CD4-positive, alpha-beta T cell treated with Interferon gamma for 1 hour (primary cell): ENCODE results near the gene ZDHHC20.
A peak's percentile ranks its signal among the peaks of the same experiment; 100 is the strongest.

Experiments used
- DNase-seq: peaks from one replicate; pipeline ENCODE4 v3.0.0-alpha.2; 2020

Gene ZDHHC20, protein sequence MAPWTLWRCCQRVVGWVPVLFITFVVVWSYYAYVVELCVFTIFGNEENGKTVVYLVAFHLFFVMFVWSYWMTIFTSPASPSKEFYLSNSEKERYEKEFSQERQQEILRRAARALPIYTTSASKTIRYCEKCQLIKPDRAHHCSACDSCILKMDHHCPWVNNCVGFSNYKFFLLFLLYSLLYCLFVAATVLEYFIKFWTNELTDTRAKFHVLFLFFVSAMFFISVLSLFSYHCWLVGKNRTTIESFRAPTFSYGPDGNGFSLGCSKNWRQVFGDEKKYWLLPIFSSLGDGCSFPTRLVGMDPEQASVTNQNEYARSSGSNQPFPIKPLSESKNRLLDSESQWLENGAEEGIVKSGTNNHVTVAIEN

DNA sequence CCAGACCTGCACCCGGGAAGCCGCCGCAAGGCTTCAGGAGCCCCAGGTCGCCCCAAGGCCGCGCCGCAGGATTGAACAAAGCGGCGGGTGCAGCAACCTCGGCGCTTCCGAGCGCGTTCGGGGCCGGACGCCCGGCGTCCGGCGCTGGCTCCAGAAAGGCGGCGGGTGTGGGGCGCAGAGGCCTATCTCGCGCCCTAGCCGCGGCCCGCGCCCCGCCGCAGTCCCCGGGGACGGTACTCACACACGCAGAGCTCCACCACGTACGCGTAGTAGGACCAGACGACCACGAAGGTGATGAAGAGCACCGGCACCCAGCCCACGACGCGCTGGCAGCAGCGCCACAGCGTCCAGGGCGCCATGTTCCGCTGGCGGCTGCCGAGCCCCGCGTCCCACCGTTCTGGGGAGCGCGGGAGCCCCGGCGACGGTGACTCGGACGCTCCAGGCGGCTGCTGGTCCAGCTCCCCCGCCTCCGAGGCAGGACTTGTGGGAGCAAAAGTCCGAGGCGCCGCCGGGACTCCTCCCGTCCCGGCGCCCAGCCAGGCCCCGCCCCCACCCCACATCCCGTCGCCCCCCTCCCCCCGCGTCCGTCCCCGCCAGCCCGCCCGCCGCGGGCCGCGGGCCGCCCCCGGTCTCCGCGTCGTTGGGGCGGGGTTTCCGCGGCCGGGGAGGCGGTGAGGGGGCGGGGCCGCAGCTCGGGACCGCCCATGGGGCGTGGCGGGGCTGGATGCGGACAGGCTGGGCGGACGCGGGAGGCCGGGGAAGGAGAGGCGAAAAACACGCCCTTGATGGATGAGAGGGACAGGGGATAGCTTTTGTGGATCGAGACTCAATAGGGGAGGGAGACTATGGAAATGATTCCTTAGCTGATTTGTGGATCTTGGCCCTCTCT lies at the start of gene ZDHHC20:
Gene ZDHHC20, minus strand, starts transcription at position 491 of the 889 bp plus-strand sequence. Its CDS starts 132 bp downstream, at position 359.
- peak; percentile 86 for DNase-seq

DNA sequence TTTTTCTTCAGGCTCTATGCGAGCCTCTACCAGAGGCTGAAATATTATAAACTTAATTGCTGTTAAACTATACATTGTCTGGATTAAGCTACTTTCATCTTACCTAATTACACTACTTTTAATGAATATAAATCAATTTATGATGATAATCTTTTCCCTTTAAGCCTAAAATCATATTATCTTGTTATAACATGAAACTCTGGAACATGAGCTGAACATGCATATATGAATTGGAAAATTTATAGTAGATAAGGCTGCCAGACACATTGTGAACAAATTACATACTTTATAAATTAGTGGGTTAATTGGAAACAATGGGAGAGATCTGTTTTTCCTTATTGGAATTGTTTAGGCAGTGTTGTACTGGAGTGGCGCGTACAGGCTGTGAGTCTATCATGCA lies 45.3 kb upstream of the ZDHHC20 start:
- DNase-seq, result no peak

DNA sequence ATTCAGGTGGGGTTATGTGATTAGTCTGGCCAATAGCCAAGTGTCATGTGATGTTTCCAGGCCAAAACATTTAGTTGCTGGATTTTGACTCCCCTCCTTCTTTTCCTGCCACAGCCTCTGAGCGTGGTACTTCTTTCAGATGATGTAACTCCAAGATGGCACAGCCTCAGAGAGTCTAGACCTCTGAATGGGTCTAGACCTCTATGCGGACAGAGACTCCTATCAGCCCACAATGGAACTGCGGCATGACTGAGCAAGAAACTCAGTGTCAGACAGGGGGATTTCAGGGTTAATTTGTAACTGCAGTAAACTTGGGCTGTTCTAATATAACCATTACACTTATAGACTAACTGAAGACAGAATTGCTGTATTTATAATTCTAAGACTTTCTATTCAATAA lies 42.6 kb upstream of the ZDHHC20 start:
- no peak for DNase-seq

DNA sequence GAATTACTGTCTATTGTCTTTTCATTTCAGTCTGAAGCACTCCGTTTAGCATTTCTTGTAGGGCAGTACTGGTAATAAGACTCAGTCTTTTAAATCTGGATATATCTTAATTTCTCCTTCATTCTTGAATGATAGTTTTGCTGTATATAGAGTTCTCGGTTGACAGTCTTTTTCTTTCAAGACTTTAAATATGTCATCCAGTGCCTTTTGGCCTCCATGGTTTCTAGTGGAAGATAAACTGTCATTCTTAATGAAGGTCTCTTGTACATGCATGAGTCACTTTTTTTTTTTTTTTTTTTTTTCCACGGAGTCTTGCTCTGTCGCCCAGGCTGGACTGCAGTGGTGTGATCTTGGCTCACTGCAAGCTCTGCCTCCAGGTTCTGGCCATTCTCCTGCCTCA lies 27.2 kb upstream of the ZDHHC20 start:
- no peak for DNase-seq

DNA sequence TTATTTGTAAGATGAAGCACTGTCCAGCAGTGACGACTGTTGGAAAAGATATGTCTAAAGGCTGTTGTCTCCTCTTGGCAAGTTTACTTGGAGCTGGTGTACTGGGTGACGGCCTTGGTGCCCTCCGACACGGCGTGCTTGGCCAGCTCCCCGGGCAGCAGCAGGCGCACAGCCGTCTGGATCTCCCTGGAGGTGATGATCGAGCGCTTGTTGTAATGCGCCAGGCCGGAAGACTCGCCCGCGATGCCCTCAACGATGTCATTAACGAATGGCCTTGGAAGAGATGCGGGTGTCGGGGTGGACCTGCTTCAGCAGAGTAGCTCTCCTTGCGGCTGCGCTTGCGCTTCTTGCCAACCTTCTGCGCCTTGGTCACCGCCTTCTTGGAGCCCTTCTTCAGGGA lies 24.6 kb upstream of the ZDHHC20 start:
- DNase-seq, result no peak

DNA sequence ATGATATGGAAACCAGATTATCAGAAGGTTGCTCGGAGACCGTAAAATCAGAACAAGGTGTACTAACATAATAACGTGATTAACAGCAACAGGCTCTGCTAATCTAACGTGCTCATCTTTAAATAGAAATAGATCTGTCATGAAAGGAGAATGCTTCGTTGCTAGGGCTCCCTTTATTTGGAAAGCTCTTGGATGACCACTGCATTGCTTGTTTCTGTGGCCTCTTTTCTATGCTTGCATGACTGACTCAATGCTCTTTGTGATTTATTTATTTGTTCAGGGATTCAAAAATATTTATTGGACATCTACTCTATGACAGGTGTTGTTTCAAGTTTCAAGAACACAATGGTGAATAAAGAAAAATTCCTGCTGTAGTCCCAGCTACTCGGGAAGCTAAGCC lies 22.3 kb upstream of the ZDHHC20 start:
- no peak for DNase-seq

DNA sequence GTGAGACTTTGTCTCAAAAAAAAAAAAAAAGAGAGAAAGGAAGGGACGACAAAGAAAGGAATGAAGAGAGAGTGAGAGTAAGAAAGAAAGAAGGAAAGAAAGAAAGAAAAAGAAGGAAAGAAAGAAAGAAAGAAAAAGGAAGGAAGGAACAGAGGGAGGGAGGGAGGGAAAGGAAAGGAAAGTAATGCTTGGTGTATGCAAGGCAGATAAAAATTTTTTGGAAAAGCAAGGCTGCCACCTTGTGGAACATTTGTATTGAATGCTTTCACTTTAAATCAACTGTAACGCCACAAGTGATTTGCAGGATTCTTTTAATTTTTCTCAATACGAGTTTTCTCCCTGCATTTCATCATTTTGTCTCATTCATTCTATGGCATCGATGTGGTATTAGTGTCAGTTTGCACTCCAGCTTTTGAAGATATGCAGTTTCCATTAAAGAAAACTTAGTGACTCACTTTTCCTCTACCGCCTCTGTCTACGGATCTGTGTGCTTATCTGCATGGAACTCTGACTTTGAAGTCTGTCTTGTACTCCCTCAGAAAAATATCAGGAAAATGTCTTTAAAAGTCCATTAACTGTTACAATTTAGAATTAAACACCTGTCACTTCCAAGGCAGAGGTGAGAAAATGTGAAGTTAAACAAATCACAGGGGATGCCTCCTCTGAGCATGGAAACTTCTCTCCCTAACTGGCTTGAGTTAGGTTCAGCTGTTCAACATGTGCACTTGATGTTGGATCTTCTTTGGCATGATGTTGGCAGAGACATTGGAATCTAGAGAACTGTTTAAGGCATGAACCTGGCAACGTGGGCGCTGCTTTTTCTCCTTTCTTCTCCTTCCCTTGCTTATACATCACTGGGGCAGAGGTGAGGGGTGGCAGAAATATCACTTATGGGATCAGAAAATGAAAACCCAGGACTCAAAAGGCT lies 20.0 kb upstream of the ZDHHC20 start:
- DNase-seq, result no peak

DNA sequence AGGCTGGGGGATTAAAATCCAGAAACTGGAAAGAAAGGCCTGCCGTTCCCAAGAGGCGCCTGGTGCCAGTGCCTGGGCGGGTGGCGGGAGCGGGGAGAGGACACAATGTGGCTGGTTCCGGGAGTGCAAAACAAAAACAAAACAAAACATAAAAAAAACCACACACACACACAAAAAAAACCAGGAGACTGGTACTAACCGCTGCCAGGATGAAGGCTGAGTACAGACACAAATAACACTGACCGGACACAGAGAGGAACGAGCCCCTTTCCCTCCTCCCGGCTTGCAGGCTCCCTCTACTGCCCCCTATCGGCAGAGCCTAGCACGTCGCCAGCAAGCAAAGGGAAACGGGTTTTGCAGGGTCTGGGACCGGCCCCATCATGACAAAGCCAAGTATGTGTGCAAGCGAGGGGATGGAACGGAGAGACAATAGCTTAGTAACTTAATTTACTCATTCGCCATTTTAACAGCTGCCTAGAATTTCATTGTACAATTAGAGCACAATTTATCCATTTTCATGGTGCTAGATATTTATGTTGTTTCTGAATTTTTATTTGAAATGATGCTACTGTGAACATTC lies 17.9 kb upstream of the ZDHHC20 start:
- DNase-seq, result peak; percentile 76

DNA sequence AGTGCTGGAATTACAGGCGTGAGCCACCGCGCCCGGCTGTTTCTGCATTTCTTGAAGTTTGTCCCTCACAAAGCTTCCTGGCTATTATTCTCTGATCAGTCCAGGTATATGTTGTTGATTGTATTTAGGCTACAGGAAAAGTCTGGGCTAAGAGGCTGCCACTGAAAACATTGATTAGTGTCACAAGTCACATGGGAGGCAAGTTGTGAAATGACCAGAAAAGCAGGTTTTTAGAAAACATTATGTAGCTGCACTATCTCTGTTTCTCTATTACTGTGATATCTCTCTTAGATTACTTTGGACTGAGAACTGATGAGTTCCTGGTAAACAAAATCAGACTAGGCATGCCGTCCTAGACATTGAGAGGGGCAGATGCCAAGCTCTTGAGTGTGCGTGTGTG lies 16.0 kb upstream of the ZDHHC20 start:
- no peak for DNase-seq

DNA sequence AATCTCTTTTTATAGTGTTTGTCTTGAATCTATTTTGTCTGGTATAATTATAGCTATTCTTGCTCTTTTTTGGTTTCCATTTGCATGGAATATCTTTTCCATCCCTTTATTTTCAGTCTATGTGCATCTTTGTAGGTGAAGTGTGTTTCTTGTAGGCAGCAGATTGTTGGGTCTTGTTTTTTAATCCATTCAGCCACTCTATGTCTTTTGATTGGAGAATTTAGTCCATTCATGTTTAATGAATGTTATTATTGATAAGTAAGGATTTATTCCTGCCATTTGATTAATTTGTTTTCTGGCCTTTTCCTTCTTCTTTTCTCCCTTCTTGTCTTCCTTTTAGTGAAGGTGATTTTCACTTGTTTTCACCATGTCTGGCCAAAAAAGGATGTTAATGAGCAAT lies 11.7 kb upstream of the ZDHHC20 start:
- DNase-seq, result no peak

DNA sequence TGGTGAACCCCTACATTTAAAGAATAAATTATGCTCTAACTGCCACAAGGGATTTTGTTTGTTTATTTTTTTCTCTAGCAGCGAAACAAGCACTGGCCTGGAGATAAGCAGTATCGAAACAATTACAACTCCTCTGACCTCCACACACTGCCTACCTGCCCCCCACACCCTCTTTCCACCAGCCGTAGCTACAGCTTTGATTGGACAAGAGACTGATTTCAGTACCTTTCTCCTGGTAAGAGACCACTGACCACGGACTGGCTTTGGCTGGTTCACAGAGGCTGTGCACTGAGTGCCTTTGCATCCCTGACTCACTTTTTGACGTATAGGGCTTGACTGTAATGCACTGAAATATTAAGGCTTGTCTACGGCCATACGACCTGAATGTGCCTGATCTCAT lies 7.4 kb upstream of the ZDHHC20 start:
- DNase-seq, result no peak

DNA sequence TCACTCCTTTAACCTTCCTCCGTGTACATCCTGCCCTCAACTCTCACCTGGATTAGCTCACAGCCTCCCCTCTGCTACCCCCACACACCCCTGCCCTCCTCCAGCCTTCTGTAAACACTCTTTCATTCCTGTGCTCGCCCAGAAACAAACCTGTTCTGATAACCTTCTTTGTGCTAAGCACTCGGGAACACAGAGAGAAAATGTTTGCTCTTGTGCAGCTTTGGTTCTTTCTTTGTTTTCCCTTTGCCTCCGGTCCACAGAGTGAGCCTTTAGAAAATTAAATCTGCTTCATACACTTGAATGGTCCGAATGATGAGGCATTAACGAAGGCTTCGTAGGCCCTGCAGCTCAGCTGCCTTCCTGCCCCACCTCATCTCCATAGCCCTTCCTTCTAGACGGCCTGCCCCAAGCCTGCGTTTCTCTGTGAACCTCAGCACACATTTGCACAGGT lies 6.6 kb upstream of the ZDHHC20 start:
- DNase-seq, result no peak

DNA sequence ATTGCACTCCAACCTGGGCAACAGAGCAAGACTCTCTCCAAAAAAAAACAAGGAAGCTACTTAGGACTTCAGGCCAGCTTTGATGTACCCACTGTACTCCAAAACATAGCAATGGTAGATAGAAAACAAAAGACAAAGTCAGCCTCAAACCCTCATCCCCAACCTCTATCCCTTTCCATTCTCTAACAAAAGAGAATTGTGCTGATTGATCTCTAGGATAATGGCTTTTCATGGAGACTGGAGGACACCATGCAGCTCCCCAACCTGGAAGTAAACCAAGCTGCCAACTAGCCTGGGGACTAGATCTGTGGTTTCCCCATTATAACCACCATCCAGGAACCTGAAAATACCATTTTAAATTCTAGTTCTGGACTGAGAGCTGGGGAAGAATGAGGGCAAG lies 4.3 kb upstream of the ZDHHC20 start:
- no peak for DNase-seq

DNA sequence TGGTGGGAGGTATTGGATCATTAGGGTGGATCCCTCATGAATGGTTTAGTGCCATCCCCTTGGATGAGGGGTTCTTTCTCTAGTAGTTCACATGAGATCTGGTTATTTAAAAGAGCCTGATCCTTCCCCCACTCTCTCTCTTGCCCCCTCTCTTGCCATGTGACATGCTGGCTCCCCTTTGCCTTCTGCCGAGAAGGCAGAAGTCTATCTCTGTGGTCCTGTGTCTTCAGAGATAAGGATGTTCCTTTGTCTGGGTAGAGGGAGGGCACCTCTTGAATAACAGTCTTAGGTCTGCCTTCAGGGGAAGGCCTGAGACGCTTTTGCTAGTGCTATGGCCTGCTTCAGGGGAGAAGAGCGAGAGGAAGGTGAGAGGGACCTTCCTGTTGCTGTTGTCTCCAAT lies 2.0 kb upstream of the ZDHHC20 start:
- no peak for DNase-seq

DNA sequence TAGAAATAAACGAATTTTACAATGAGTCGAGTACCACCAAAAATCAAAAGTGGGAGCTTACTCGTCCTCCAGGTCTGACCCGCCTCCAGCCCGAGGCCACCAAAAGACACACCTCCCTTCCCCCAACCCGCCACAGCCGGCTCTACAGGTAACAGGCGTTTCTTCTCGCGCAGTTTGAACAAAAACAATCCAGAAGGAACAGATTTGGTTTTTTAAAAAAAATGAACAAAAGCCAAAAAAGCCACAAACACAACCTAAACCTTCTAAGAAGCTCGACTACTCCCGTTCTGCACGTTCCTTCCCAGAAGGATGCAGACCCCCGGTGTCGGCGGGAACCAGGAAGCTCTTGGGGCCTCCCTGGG lies 671 bp downstream of the ZDHHC20 start:
- peak; percentile 47 for DNase-seq

DNA sequence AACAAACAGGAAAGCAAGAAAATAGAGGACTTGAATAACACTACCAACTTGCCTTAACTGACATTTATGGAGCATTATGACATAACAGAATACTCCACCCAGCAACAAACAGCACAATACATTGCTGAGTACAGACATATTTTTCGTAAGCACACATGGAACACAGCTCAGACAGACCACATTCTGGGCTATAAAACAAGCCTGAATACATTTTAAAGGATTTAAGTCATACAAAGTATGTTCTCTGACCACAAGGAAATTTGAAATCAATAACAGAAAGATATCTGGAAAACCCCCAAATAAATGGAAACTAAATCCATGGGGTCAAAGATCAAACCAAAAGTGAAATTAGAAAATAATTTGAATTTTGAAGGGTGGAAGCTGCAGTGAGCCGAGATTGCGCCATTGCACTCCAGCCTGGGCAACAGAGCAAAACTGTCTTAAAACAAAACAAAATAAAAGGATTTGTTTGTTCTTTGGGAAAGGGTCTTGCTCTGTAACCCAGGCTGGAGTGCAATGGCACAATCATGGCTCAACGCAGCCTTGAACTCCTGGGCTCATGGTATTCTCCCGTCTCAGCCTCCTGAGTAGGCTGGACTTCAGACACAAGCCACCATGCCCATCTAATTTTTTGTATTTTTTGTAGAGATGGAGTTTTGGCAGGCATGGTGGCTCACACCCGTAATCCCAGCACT lies 5.6 kb downstream of the ZDHHC20 start:
- no peak for DNase-seq

DNA sequence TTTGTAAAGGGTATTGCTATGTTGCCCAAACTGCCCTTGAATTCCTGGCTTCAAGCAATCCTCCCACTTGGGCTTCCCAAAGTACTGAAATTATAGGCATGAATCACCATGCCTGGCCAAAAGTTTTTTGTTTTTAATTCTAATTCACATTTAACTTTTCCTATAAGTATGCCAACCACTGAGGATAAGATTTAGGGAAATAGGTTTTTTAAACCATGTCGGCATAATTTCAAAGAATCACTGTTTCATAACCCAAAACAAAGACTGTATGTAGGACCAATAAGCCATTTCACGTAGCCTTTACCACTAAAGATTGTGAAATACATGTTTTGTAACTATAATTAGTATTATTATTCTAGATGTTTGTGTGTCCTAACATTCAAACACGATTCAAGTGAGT lies 8.2 kb downstream of the ZDHHC20 start:
- no peak for DNase-seq

DNA sequence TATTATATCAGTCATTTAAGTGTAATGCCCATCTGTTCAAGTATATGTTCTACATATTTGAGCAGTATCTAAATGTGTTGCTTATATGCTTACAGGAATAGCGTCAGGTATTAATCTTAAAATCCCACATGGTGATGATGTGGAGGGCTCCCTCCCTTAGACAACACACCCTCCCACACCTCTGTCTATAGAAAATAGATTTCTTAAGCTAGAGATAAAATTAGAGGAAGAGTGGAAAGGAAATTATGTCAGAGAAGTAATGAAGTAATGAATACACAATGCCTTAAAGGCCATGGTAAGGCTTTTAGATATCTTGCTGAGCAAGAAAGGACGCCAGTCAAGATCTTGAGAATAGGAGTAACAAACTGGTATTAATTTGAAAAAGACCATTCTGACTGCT lies 12.4 kb downstream of the ZDHHC20 start:
- no peak for DNase-seq

DNA sequence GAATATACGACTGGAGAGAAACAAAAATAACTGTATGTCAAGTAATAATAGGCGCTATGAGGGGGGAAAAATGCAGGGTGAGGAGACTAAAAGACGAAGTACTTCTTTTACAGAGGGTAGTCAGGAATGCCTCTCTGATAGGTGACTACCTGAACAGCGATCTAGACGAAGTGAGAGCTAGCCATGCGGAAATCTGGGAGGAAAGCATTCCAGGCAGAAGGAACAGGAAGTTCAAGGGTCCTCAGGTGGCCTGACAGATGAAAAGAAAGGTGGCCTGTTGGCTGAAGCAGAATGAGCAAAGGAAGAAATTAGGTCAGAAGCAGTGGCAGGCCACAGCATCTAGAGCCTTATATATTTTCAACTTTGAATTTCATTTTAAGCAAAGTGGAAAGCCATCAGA lies 13.3 kb downstream of the ZDHHC20 start:
- no peak for DNase-seq

DNA sequence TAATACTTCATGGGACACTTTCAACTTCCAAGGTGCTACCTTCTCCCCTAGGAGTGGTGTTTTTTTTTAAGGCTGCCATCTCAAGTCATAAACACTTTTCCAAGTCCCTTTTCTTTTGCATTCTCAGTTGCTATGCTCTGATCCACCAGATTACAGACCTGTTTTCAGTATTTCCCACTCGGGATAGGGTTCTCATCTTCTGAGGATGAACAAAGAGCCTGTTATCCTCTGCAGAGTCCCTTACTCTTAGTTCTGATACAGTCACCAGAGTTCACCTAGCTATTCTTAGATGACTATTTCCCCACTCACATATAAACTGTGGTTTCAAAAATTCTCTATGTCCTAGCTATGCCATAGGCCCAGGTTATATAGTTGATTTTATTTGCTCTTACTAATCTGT lies 15.9 kb downstream of the ZDHHC20 start:
- DNase-seq, result no peak

DNA sequence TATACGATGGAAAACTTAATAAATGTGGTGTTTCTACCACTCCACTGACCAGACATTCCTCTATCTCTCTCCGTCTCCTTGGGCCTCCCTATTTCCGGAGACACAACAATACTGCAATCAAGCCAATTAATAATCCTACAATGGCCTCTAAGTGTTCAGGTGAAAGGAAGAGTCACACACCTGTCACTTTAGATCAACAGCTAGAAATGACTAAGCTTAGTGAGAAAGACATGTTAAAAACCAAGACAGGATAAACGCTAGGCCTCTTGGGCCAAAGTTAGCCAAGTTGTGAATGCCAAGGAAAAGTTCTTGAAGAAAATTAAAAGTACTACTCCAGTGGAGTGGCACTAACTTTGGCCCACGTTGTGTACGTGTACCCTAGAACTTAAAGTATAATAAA lies 22.5 kb downstream of the ZDHHC20 start:
- no peak for DNase-seq

DNA sequence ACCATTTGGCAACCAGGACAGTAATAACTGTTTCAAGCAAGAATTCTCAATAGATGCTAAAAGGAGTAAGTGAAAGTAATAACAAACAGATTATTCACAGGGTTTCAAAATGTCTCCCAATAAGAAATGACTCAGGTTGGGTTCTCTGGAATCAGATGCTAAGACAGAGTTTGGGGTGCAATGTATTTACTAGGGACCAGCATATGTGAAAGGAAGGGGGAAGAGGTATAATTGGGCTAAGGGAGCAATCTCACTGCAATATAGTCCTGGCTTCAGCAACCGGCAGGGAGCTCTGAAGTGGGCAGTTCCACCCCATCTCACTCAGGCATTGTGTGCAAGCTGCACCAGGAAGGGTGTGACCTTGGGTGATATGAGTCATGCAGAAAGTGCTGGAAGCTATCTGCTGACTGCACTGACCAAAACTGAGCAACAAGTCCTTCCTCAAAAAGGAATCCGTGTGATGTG lies 23.4 kb downstream of the ZDHHC20 start:
- peak; percentile 74 for DNase-seq
